ENCODE results near the gene MAP7D1. TPM values are rescaled to one million over a fixed set of nuclear protein-coding genes. Genes with fewer than 3 reads are reported as not detected.

MAP7D1 gene
- total RNA-seq, 4 donors from 2014 or later, result 376 to 967 (median 474) TPM

DNA sequence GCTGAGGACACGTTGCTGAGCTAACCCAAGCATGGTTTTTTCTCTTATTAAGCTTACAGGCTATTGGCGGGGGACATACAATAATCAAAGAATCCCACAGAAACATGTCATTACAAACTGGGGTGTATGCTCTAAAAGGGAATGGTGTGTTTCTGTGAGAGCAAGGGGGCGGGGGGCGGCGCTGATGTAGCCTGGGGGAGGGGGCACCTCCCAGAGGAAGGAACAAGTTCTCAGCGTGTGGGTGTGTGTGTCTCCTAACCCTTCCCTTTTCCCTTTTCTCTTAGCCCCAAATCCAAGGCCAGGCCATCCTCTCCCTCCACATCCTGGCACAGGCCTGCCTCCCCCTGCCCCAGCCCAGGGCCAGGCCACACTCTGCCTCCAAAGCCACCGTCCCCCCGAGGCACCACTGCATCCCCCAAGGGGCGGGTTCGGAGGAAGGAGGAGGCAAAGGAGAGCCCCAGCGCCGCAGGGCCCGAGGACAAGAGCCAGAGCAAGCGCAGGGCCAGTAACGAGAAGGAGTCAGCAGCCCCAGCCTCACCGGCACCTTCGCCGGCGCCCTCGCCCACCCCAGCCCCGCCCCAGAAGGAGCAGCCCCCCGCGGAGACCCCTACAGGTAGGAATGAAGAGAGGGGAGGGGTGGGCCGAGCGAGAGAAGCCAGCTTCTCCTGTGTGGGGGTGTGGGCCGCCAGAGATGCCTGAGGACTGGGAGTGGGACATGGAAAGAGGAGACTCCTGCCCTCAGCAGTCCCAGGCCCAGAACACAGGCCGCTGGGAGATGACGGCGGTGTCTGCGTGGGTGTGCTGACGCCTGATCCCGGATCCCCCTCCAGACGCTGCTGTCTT, 21.9 kb downstream of the MAP7D1 start:
- Histone ChIP-seq H3K4me3 (no peak overlapping the region), H3K36me3 (peaks cover 0 to 70% of the 10 kb centered on the region in 2 donors), H3K27me3 (no peaks in the 10 kb centered on the region), H3K27ac (peak overlapping the region; percentile 97 to 100 (median 99)), H3K4me1 (peaks cover 46 to 47% of the 10 kb centered on the region in 2 donors), H3K9me3 (no peaks in the 10 kb centered on the region)
- in situ Hi-C loops (cut with MboI; ENCODE audit: low sequenced_read_pairs in 4 of 4), result loop anchor here in 1 of 4 donors (25.0 kb wide), 1 partner anchor 109 kb away; no protein-coding TSS in a partner anchor
- no peak for ATAC-seq
- intact Hi-C loops (cut with DNase I; ENCODE audit: low total_unique reads), result no loop called here
- no peak for TF ChIP-seq POLR2A (IDR thresholded peaks at IDR 0.05)
- TF ChIP-seq, protein P1, sequence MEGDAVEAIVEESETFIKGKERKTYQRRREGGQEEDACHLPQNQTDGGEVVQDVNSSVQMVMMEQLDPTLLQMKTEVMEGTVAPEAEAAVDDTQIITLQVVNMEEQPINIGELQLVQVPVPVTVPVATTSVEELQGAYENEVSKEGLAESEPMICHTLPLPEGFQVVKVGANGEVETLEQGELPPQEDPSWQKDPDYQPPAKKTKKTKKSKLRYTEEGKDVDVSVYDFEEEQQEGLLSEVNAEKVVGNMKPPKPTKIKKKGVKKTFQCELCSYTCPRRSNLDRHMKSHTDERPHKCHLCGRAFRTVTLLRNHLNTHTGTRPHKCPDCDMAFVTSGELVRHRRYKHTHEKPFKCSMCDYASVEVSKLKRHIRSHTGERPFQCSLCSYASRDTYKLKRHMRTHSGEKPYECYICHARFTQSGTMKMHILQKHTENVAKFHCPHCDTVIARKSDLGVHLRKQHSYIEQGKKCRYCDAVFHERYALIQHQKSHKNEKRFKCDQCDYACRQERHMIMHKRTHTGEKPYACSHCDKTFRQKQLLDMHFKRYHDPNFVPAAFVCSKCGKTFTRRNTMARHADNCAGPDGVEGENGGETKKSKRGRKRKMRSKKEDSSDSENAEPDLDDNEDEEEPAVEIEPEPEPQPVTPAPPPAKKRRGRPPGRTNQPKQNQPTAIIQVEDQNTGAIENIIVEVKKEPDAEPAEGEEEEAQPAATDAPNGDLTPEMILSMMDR (IDR thresholded peaks at IDR 0.05 in 4 of 5, conservative IDR thresholded peaks at IDR 0.05 in 1 of 5), result no peak
- no peak for DNase-seq

DNA sequence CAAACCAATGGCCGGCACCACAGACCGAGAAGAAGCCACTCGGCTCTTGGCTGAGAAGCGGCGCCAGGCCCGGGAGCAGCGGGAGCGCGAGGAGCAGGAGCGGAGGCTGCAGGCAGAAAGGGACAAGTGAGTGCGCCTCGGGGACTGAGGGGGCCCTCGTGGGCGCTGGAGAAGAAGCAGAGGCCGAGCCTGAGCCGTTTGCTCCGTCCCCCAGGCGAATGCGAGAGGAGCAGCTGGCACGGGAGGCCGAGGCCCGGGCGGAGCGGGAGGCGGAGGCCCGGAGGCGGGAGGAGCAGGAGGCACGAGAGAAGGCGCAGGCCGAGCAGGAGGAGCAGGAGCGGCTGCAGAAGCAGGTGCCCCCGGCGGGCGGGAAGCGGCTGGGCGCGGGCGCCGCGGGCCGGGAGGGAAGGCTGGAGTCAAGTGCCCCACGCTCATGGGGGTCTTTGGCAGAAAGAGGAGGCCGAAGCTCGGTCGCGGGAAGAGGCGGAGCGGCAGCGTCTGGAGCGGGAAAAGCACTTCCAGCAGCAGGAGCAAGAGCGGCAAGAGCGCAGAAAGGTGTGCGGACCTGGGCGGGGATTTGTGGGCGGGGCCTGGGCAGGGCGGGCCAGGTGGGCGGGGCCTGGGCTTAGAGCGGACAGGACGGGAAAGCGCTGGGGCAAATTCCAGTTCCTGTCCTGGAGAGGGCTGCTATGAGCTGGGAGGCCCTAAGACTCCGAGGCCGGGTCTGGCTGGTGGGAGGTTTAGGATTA, 22.7 kb downstream of the MAP7D1 start:
- Histone ChIP-seq H3K9me3 (no peaks in the 10 kb centered on the region), H3K4me1 (peaks cover 37 to 44% of the 10 kb centered on the region in 2 donors), H3K4me3 (no peak overlapping the region), H3K36me3 (peaks cover 0 to 61% of the 10 kb centered on the region in 2 donors), H3K27ac (peak overlapping the region; percentile 97 to 100 (median 99)), H3K27me3 (no peaks in the 10 kb centered on the region)
- in situ Hi-C loops (cut with MboI; ENCODE audit: low sequenced_read_pairs in 4 of 4) (loop anchor here in 1 of 4 donors (25.0 kb wide), 1 partner anchor 109 kb away; no protein-coding TSS in a partner anchor), intact Hi-C loops (cut with DNase I; ENCODE audit: low total_unique reads) (no loop called here)
- TF ChIP-seq, protein P1 (IDR thresholded peaks at IDR 0.05 in 4 of 5, conservative IDR thresholded peaks at IDR 0.05 in 1 of 5), result no peak
- no peak for TF ChIP-seq POLR2A (IDR thresholded peaks at IDR 0.05)
- DNase-seq (no peak), ATAC-seq (no peak)

DNA sequence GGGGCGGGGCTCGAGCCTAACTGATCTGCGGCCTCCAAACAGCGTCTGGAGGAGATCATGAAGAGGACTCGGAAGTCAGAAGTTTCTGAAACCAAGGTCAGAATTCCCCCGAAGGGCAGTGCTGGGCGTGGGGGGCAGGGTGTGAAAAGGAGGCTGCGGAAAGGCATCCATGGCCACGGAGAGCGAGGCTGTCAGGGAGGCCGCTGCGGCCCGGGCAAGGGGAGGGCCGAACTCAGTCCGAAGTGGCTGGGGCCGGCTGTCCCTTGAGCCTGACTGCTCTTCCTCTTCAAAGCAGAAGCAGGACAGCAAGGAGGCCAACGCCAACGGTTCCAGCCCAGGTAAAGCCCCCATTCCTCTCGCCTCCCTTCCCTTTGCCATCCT, 23.2 kb downstream of the MAP7D1 start:
- Histone ChIP-seq H3K27ac (peak overlapping the region; percentile 26 to 100 (median 98)), H3K36me3 (peaks cover 0 to 56% of the 10 kb centered on the region in 2 donors), H3K4me3 (no peak overlapping the region), H3K27me3 (no peaks in the 10 kb centered on the region), H3K9me3 (no peaks in the 10 kb centered on the region), H3K4me1 (peaks cover 32 to 39% of the 10 kb centered on the region in 2 donors)
- no peak for DNase-seq
- in situ Hi-C loops (cut with MboI; ENCODE audit: low sequenced_read_pairs in 4 of 4), result loop anchor here in 1 of 4 donors (25.0 kb wide), 1 partner anchor 108 kb away; no protein-coding TSS in a partner anchor
- TF ChIP-seq, protein P1 (IDR thresholded peaks at IDR 0.05 in 4 of 5, conservative IDR thresholded peaks at IDR 0.05 in 1 of 5), result no peak
- no peak for TF ChIP-seq POLR2A (IDR thresholded peaks at IDR 0.05)
- intact Hi-C loops (cut with DNase I; ENCODE audit: low total_unique reads), result no loop called here
- ATAC-seq, result no peak

DNA sequence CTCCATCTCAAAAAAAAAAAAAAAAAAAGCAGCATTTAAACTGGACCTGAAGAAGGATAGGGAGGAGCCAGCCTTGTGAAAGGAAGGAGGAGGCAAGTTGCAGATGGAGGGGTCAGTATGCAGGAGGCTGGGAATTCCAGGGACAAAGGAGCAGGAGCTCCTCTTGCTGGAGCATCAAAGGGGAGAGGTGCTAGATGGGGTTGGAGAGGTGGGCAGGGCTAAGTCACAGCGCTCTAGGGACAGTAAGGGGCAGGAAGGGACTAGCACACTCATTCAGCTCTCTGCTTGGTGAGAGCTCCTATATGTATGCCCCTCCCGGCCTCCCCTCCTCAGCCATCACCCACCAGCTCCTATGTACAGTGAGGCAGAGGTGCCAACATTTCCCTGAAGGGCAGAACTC, 26.8 kb downstream of the MAP7D1 start:
- DNase-seq, result no peak
- ATAC-seq, result no peak
- in situ Hi-C loops (cut with MboI; ENCODE audit: low sequenced_read_pairs in 4 of 4), result loop anchor here in 2 of 4 donors (10.0 to 25.0 kb wide), 2 partner anchors 78 to 105 kb away; no protein-coding TSS in a partner anchor

More for the DNA sequence above, 26.8 kb downstream of the MAP7D1 start:
- no peaks in the 10 kb centered on the region for H3K27me3 ChIP-seq
- no peaks in the 10 kb centered on the region for H3K9me3 ChIP-seq
- intact Hi-C loops (cut with DNase I; ENCODE audit: low total_unique reads), result no loop called here
- H3K4me3 ChIP-seq, result no peak overlapping the region
- H3K4me1 ChIP-seq, result peaks cover 7 to 10% of the 10 kb centered on the region in 2 donors
- peak overlapping the region; percentile 38 to 63 (median 53) for H3K27ac ChIP-seq
- no peak for TF ChIP-seq POLR2A (IDR thresholded peaks at IDR 0.05)
- TF ChIP-seq, protein P1 (IDR thresholded peaks at IDR 0.05 in 4 of 5, conservative IDR thresholded peaks at IDR 0.05 in 1 of 5), result no peak
- H3K36me3 ChIP-seq, result peaks cover 0 to 35% of the 10 kb centered on the region in 2 donors
